Renal pelvis (tissue), 12 donors: ENCODE results near the gene ZNF614. TPM values are rescaled to one million over a fixed set of nuclear protein-coding genes. Genes with fewer than 3 reads are reported as not detected.
"Not testable (repeated sequence)": the region's sequence is repeated elsewhere in the genome, so short reads cannot be mapped to it uniquely, and the experiment has no call there.

Source experiments
- DNase-seq: peaks from one replicate; pipeline ENCODE4 v3.0.0-alpha.2; 2013
- long read RNA-seq, 16 experiments: transcript quantifications; one replicate each; lab custom pipeline, GENCODE V29; 2026
- polyA plus RNA-seq, 3 donors: library from polyadenylated mRNA; unstranded; fragments of 120-200 nt; gene quantifications; one replicate each; pipeline ENCODE4 v1.2.1, GENCODE V29; 2013; ENCODE audit not compliant: insufficient read length in 3 of 3

The ZNF614 gene
- polyA plus RNA-seq = 10 to 100 TPM; 15.9 to 19.0 (median 17.6) TPM
- long read RNA-seq, donor 1, full-length matches to known transcripts = 9 of 9 reads
- long read RNA-seq, donor 1, partial matches to known transcripts = 0 of 9 reads
- long read RNA-seq, donor 1, other reads (novel, unspliced or antisense) = 0 of 9 reads
- long read RNA-seq, donor 2, full-length matches to known transcripts = 5 of 12 reads
- long read RNA-seq, donor 2, partial matches to known transcripts = 7 of 12 reads
- long read RNA-seq, donor 2, other reads (novel, unspliced or antisense) = 0 of 12 reads
- long read RNA-seq, donor 3, full-length matches to known transcripts = 5 of 5 reads
- long read RNA-seq, donor 3, partial matches to known transcripts = 0 of 5 reads
- long read RNA-seq, donor 3, other reads (novel, unspliced or antisense) = 0 of 5 reads
- long read RNA-seq, donor 4, full-length matches to known transcripts = 7 of 7 reads
- long read RNA-seq, donor 4, partial matches to known transcripts = 0 of 7 reads
- long read RNA-seq, donor 4, other reads (novel, unspliced or antisense) = 0 of 7 reads
- long read RNA-seq, donor 5, partial matches to known transcripts = 0 of 1 reads
- long read RNA-seq, donor 5, other reads (novel, unspliced or antisense) = 0 of 1 reads
- long read RNA-seq, donor 6, full-length matches to known transcripts = 11 of 11 reads
- long read RNA-seq, donor 6, partial matches to known transcripts = 0 of 11 reads
- long read RNA-seq, donor 6, other reads (novel, unspliced or antisense) = 0 of 11 reads
- long read RNA-seq, donor 7, full-length matches to known transcripts = 4 of 4 reads
- long read RNA-seq, donor 7, partial matches to known transcripts = 0 of 4 reads
- long read RNA-seq, donor 7, other reads (novel, unspliced or antisense) = 0 of 4 reads
- long read RNA-seq, donor 8 = 0 reads
- long read RNA-seq, donor 9, full-length matches to known transcripts = 10 of 10 reads
- long read RNA-seq, donor 9, partial matches to known transcripts = 0 of 10 reads
- long read RNA-seq, donor 9, other reads (novel, unspliced or antisense) = 0 of 10 reads
- long read RNA-seq, donor 10, full-length matches to known transcripts = 5 of 11 reads
- long read RNA-seq, donor 10, partial matches to known transcripts = 6 of 11 reads
- long read RNA-seq, donor 10, other reads (novel, unspliced or antisense) = 0 of 11 reads
- long read RNA-seq, donor 11, full-length matches to known transcripts = 4 of 4 reads
- long read RNA-seq, donor 11, partial matches to known transcripts = 0 of 4 reads
- long read RNA-seq, donor 11, other reads (novel, unspliced or antisense) = 0 of 4 reads
- long read RNA-seq, donor 12, full-length matches to known transcripts = 6 of 11 reads
- long read RNA-seq, donor 12, partial matches to known transcripts = 5 of 11 reads
- long read RNA-seq, donor 12, other reads (novel, unspliced or antisense) = 0 of 11 reads
- long read RNA-seq, donor 13, partial matches to known transcripts = 0 of 1 reads
- long read RNA-seq, donor 13, other reads (novel, unspliced or antisense) = 0 of 1 reads
- long read RNA-seq, donor 14, full-length matches to known transcripts = 3 of 3 reads
- long read RNA-seq, donor 14, partial matches to known transcripts = 0 of 3 reads
- long read RNA-seq, donor 14, other reads (novel, unspliced or antisense) = 0 of 3 reads
- long read RNA-seq, donor 15, full-length matches to known transcripts = 1 of 1 reads
- long read RNA-seq, donor 15, partial matches to known transcripts = 0 of 1 reads
- long read RNA-seq, donor 15, other reads (novel, unspliced or antisense) = 0 of 1 reads
- long read RNA-seq, donor 16, full-length matches to known transcripts = 6 of 6 reads
- long read RNA-seq, donor 16, partial matches to known transcripts = 0 of 6 reads
- long read RNA-seq, donor 16, other reads (novel, unspliced or antisense) = 0 of 6 reads

DNA sequence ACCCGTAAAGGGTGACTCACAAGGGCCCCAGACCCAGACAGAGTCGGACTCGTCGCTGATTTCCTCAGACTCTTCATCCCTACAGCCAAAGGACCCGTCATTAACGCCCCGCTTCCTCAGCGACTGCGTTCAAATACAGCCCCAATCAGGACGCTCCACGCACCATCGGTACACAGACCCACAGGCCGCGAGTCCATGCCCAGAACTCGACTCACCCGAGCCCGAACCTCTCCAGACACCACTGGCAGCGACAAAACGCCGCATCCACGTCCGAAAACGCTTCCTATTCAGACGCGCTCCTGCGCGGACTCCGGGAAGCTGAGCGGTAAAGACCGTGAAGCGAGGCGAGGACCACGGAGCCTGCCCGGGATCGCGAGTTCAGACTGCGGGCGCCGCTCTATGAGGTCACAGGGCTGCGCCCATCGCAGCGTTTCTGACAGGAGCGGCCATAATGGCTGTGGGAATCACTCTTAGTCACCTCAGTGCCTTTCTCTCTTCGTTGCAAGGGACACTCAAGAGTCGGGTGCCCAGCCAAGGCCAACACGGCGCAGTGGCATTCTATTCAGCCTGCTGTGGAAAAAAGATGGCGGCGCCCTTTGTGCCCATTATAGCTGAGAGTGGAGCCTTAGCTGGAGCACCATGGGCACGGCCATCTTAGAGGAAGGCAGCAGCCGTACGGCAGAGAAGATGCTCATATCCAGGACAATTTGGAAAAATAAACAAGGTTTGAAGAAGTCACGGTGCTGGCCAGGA, at the start of gene ZNF614:
Gene ZNF614 (minus strand): TSS at position 353 of the 753 bp plus-strand sequence. CDS start 2,634 bp downstream, outside the sequence.
- DNase-seq = peak; percentile 91

DNA sequence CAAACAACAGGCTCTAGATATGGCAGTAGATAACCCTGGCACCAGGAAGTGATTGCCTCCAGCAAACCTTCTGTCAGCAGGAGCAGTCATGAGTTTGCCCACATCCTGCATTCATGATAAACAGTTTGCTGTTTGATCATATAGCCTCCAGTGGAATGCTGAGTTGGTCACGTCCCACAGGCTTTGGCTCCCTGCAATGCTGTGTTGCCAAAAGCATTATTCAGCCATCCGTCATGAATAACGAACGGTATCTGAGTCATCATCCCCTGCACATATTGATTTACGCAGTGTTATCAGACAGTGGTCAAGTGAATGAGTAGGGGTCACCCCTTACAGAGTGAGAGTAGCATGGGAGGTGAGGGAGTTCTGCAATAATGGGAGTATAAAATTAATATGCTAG, 42.3 kb upstream of the ZNF614 start:
- no peak for DNase-seq

DNA sequence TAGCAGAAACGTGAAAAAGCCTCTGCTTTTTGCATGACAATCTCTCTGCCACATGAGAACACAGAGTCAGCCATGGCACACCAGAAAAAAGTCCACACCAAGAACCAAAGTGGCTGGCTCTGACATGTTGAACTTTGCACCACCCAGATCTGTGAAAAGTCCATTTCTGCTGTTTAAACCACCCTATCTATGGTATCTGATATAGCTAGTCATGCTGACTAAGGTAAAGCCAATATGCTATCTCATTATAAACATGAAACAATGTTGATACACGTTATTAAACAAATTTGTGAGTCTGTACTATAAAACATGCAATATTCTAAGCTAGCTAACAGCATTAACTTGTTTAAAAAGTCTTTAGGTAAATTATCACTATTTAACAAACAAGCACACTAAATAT, 41.5 kb upstream of the ZNF614 start:
- DNase-seq = no peak

DNA sequence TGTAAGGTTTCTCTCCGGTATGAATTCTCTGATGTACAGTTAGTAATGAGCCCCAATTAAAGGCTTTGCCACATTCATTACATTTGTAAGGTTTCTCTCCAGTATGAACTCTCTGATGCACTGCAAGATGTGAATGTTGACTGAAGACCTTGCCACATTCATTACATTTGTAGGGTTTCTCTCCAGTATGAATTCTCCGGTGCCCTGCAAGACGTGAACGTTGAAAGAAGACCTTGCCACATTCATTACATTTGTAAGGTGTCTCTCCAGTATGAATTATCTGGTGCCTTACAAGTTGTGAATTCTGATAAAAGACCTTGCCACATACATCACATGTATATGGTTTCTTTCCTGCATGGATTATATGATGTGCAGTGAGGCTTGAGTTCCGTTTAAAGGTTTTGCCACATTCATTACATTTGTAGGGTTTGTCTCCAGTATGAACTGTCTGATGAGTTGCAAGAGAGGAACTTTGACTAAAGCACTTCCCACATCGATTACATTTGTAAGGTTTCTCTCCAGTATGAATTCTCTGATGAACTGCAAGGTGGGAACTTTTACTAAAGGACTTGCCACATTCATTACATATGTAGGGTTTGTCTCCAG, 38.2 kb upstream of the ZNF614 start:
- DNase-seq = no peak

DNA sequence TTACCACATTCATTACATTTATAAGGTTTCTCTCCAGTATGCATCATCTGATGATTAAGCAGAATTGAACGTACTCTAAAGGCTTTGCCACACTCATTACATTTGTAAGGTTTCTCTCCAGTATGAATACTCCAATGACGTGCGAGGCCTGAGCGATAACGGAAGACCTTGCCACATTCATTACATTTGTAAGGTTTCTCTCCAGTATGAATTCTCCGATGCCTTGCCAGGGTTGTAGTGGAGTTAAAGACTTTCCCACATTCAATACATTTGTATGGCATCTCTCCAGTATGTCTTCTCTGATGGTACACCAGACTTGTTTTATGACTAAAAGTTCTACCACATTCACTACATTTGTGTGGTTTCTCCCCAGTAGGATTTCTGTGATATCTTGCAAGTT, 37.2 kb upstream of the ZNF614 start:
- DNase-seq = no peak

DNA sequence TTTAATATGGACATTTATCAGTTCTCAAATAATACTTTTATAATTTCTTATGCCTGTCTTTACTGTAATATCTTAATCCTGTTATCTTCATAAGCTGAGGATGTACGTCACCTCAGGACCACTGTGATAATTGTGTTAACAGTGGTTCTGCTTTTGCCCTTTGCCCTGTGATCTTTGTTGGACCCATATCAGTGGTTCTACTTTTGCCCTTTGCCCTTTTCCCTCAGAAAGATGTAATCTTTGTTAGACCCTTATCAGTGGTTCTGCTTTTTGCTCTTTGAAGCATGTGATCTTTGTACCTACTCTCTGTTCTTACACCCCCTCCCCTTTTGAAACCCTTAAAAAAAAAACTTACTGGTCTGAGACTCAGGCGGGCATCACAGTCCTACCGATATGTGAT, 28.3 kb upstream of the ZNF614 start:
- not testable (repeated sequence) for DNase-seq

DNA sequence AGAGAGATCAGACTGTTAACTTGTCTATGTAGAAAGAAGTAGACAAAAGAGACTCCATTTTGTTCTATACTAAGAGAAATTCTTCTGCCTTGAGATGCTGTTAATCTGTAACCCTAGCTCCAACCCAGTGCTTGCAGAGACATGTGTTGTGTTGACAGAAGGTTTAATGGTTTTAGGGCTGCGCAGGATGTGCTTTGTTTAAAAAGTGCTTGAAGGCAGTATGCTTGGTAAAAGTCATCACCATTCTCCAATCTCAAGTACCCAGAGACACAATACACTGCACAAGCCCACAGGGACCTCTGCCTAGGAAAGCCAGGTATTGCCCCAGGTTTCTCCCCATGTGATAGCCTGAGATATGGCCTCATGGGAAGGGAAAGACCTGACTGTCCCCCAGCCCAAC, 23.6 kb upstream of the ZNF614 start:
- not testable (repeated sequence) for DNase-seq

DNA sequence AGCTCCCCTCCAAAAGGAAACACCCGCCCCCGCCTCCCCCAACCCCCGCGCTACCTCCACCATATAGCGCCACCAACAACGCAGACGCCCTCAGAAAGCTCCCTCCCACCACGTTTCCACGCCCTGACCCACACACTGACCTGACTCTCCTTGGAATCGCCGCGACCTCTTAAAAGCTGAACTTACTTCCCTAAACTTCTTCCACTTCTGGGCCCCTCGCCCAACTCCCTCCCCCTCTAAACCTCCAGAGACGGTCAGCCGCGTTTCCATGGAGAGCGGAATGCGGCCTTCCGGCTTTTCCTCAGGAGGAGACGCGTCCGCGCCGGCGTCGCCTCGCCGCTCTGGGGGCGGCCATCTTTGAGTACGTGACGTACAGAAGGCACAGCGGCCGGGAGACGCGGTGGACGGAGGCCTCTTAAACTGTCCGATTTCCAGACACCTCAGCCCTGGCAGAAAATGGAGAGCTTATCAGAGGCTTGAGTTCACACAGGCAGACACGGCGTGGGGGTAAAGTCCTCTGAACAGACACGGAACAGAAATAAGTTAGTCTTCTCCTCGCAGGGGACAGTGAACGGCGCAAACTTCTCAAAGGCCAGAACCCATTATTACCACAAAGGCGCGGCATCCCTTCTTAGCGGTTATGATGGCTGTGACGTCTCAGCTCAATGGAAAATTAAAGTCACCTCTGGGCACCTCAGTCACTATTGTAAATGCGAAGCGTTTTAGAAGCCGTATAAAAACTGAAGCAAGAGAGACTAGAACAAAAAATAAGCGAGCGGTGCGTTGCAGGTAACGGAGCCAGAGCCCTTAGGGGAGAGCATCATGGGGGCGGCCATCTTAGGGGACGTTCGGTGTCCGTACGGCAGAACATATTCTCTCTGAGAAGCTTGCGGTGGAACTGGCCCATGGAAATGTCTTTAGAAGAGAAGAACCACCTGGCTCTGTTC, 20.6 kb upstream of the ZNF614 start, which contains the start of gene ZNF432:
Gene ZNF432 (minus strand): TSS at position 284 of the 947 bp plus-strand sequence. CDS start 1,970 bp downstream, outside the sequence.
- DNase-seq = peak; percentile 97

DNA sequence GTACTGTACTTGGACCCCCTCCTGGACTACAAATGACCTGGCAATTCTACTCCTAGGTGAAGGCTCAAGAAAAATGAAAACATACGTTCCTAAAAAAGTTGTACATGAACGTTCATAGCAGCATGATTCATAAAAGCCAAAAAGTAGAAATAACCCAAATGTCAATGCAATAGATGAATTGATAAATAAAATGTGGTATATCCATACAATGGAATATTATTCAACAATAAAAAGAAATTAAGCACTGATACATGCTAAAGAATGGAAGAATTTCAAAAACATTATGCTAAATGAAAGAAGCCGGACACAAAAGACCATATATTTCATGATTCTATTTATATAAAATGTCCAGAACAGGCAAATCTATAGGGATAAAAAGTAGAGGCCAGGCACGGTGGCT, 11.0 kb upstream of the ZNF614 start:
- no peak for DNase-seq

DNA sequence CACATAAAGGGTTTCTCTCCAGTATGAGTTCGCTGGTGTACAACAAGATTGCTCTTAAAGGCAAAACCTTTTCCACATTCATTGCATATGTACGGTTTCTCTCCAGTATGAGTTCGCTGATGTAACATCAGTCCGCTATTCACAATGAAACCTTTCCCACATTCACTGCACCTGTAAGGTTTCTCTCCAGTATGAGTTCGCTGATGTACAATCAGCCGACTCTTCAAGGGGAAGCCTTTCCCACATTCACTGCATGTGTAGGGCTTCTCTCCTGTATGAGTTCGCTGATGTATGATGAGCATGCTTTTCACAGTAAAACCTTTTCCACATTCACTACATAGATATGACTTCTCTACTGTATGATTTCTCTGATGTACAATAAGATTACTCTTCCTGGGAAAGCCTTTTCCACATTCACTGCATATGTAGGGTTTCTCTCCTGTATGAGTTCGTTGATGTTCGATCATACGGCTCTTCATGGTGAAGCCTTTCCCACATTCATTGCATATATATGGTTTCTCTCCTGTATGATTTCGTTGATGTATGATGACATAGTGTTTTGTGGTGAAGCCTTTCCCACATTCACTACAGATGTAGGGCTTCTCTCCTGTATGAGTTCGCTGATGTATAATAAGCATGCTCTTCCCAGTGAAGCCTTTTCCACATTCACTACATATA, 6.0 kb upstream of the ZNF614 start:
- DNase-seq = no peak

DNA sequence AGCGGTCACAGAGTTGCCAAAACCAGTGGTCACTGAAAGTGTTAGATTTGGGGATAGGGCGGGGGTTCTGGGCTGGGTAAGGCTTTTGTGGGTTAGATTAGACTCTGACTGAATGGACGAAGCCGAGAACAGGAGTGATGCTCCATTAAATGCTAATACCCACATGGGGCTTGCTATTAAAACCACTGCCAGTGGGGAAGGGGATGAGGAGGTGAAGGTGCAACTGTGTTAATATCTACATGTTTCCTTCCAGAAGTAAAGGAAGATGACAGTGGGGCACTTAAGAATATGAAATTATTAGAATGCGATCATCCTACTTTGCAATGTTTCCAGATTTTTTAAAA, 573 bp upstream of the ZNF614 start:
- DNase-seq = no peak

DNA sequence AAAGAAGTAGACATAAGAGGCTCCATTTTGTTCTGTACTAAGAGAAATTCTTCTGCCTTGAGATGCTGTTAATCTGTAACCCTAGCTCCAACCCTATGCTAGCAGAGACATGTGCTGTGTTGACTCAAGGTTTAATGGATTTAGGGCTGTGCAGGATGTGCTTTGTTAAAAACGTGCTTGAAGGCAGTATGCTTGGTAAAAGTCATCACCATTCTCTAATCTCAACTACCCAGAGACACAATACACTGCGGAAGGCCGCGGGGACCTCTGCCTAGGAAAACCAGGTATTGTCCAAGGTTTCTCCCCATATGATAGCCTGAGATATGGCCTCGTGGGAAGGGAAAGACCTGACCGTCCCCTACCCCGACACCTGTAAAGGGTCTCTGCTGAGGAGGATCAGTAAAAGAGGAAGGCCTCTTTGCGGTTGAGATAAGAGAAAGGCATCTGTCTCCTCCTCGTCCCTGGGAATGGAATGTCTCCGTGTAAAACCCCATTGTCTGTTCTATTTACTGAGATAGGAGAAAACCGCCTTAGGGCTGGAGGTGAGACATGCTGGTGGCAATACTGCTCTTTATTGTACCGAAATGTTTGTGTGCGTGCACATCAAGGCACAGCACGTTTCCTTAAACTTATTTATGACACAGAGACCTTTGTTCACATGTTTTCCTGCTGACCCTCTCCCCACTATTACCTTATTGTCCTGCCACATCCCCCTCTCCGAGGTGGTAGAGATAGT, 1.8 kb downstream of the ZNF614 start:
- not testable (repeated sequence) for DNase-seq

DNA sequence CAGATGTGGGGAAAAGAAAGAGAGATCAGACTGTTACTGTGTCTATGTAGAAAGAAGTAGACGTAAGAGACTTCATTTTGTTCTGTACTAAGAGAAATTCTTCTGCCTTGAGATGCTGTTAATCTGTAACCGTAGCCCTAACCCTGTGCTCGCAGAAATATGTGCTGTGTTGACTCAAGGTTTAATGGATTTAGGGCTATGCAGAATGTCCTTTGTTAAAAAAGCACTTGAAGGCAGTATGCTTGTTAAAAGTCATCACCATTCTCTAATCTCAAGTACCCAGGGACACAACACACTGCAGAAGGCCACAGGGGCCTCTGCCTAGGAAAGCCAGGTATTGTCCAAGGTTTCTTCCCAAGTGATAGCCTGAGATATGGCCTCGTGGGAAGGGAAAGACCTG, 3.7 kb downstream of the ZNF614 start:
- not testable (repeated sequence) for DNase-seq

DNA sequence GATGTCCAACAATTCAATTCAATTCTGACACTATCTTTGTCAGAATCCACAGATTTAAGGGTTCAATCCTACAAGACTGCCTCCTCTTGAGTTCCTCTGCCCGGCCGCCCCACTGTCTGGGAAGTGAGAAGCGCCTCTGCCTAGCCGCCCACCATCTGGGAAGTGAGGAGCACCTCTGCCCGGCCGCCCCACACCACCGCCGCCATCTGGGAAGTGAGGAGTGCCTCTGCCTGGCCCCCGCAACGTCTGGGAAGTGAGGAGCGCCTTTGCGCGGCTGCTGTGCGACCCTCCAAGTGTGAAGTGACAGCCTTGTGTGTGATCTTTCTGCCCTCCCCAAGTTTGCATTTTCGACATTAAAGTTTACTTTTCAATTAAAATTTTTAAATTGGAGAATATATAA, 6.0 kb downstream of the ZNF614 start:
- no peak for DNase-seq

DNA sequence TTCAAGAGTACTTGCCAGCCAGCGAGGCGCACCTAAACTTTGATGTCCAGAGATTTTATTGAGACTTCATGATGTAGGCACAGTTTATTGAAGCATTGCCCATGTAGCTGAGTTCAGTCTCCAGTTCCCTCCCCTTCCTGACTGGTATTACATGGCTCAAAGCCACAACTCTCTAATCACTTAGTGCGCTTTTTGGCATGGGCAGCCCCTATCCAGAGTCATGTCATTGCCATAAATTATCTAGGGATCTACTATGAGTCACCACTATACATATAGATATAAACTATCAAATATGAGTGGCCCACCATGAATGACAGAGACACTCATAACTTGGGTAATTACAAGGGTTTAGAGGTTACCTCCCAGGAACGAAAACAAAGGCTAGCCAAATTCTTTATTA, 7.7 kb downstream of the ZNF614 start:
- no peak for DNase-seq

DNA sequence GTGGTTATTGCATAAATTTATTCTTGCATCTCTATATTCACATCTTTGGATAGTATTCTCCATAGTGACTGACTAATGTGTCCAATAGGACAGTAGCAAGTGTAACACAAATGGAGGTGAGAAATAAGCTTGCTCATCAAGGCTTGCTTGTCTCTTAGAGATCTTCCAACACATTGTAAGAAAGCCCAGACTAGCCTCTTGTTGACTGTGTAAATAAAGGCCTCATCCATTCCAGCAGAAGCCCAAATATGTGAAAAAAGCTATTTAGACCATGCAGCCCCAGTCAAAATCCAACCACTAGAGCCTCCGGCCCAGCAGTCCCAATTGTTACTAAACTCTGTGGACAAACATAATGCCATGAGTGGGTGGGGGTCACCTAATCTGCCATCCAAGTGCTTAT, 17.5 kb downstream of the ZNF614 start:
- DNase-seq = no peak
